OCI-LY7 (cell line): Measurements from ENCODE around the gene BACH2. TPM values are rescaled to one million over a fixed set of nuclear protein-coding genes. Genes with fewer than 3 reads are reported as not detected.

Experiments used
- BruUV-seq: library from RNA; stranded (reverse); fragments of 400-500 nt; replicated peaks from 2 replicates; lab custom pipeline; 2021; lab: Mats Ljungman, UMichigan
- CTCF ChIA-PET: fragments of 300-600 bp; sonication (Branson Sonifier 250); formaldehyde crosslinking; loops from one replicate; lab custom pipeline; 2022; ENCODE audit warnings: antibody characterized with exemption; ENCODE audit not compliant: unreplicated experiment; lab: Charles Lee
- POLR2A ChIA-PET: fragments of 300-600 bp; sonication (Branson Sonifier 250); formaldehyde crosslinking; loops from one replicate; lab custom pipeline; 2022; ENCODE audit warnings: antibody characterized with exemption; lab: Charles Lee
- DNase-seq: peaks from one replicate; pipeline ENCODE4 v3.0.0-alpha.2; 2015; ENCODE audit warnings: low spot score
- H2AFZ ChIP-seq: fragments of 200-600 bp; sonication (generic), shearing (Covaris generic); 2 replicates; pipeline ENCODE4 v1.6.1; 2014; ENCODE audit warnings: mild to moderate bottlenecking, antibody characterized with exemption, low read length, moderate library complexity
- H3K27ac ChIP-seq: fragments of 200-600 bp; sonication (generic); 2 replicates; pipeline ENCODE4 v1.5.1; 2014; ENCODE audit warnings: mixed run types, low read depth, mild to moderate bottlenecking, moderate library complexity, low read length, inconsistent platforms; ENCODE audit not compliant: poor library complexity, severe bottlenecking
- H3K36me3 ChIP-seq: fragments of 200-600 bp; sonication (generic); 2 replicates; pipeline ENCODE4 v1.6.1; 2014; ENCODE audit warnings: mild to moderate bottlenecking, antibody characterized with exemption, low read length, moderate library complexity, mixed read lengths; ENCODE audit not compliant: insufficient read depth
- H3K4me1 ChIP-seq: fragments of 200-600 bp; sonication (generic); 2 replicates; pipeline ENCODE4 v1.5.1; 2014; ENCODE audit warnings: mild to moderate bottlenecking, low read length; ENCODE audit not compliant: insufficient read depth, poor library complexity, severe bottlenecking
- H3K4me2 ChIP-seq: fragments of 200-600 bp; sonication (generic); 2 replicates; pipeline ENCODE4 v1.6.1; 2014; ENCODE audit warnings: mild to moderate bottlenecking, low read length
- H3K4me3 ChIP-seq: fragments of 200-600 bp; sonication (generic); 2 replicates; pipeline ENCODE4 v1.5.1; 2014; ENCODE audit warnings: mild to moderate bottlenecking, low read depth, low read length; ENCODE audit not compliant: poor library complexity, severe bottlenecking
- H3K79me2 ChIP-seq: fragments of 200-600 bp; sonication (generic); 2 replicates; pipeline ENCODE4 v1.6.1; 2016; ENCODE audit warnings: low read depth, mild to moderate bottlenecking, low read length, moderate library complexity, mixed read lengths; ENCODE audit not compliant: insufficient read depth
- H3K9me2 ChIP-seq: fragments of 200-600 bp; sonication (generic); 2 replicates; pipeline ENCODE4 v1.6.1; 2016; ENCODE audit warnings: mild to moderate bottlenecking, low read length, mixed read lengths; ENCODE audit not compliant: insufficient read depth
- H3K9me3 ChIP-seq: fragments of 200-600 bp; sonication (generic); 2 replicates; pipeline ENCODE4 v1.6.1; 2014; ENCODE audit warnings: mild to moderate bottlenecking, mixed run types, low read length, mixed read lengths
- H4K20me1 ChIP-seq: fragments of 200-600 bp; sonication (generic); 2 replicates; pipeline ENCODE4 v1.6.1; 2014; ENCODE audit warnings: mild to moderate bottlenecking, antibody characterized with exemption, low read length, moderate library complexity, mixed read lengths; ENCODE audit not compliant: insufficient read depth
- CTCF ChIP-seq: fragments of 200-600 bp; sonication (generic); conservative IDR thresholded peaks from 2 replicates; pipeline ENCODE4 v1.5.1; 2014; ENCODE audit warnings: mild to moderate bottlenecking, antibody characterized with exemption, low read length, moderate library complexity, mixed read lengths
- EZH2phosphoT487 ChIP-seq: fragments of 200-600 bp; sonication (generic); IDR thresholded peaks from 2 replicates; pipeline ENCODE4 v1.6.1; 2018; ENCODE audit warnings: low read depth, borderline replicate concordance, mild to moderate bottlenecking, mixed run types, antibody characterized with exemption, low read length, moderate library complexity, mixed read lengths
- intact Hi-C: fragments of 100-400 bp; cut with micrococcal nuclease; formaldehyde crosslinking; loops from one replicate; pipeline ENCODE4 v1.10.0; 2022; ENCODE audit not compliant: unreplicated experiment
- total RNA-seq, 2 experiments: library from RNA; depleted of rRNA in 1 of 2; stranded (reverse); fragments of >200 nt in 1 of 2; shearing (Covaris generic) in 1 of 2; gene quantifications; 2 replicates each; pipeline ENCODE4 v1.2.3, GENCODE V29; 2014 to 2022

The BACH2 gene
- total RNA-seq, 2 experiments from 2014 or later, result 92.0 to 163 TPM

GRCh38 chr6:90214966-90215365 is 81.7 kb downstream of the BACH2 start:
- Histone ChIP-seq H3K36me3 (peaks cover 67% of the 10 kb centered on the region), H3K4me3 (no peak overlapping the region), H2AFZ (no peak overlapping the region), H3K9me3 (no peaks in the 10 kb centered on the region), H3K4me2 (no peak overlapping the region), H4K20me1 (peaks cover 15% of the 10 kb centered on the region; the same call in 1 of the 2 replicates), H3K27ac (no peak overlapping the region), H3K4me1 (peaks cover 65% of the 10 kb centered on the region), H3K9me2 (no peaks in the 10 kb centered on the region), H3K79me2 (peaks cover 100% of the 10 kb centered on the region)
- ChIA-PET POLR2A (interaction anchor here (0.6 to 0.8 kb wide), 4 partner anchors 24 to 39 kb away, joined by 3 to 4 read pairs (median 3); no protein-coding TSS in a partner anchor), CTCF (interaction anchor here (1.5 kb wide), 1 partner anchor 13 kb away, joined by 4 read pairs; no protein-coding TSS in a partner anchor)
- no peak for DNase-seq
- BruUV-seq, result no TSS peak
- intact Hi-C loops, result loop anchor here (2.0 to 10.0 kb wide), 2 partner anchors 18 to 180 kb away; no protein-coding TSS in a partner anchor
- no peak for TF ChIP-seq CTCF
- TF ChIP-seq EZH2phosphoT487, result no peak

- Histone ChIP-seq H3K4me1 (peaks cover 60% of the 10 kb centered on the region), H3K4me2 (0 out of 2 replicates have a peak overlapping the region, but pooled peaks have one; percentile 12), H3K27ac (peak overlapping the region; percentile 3), H2AFZ (no peak overlapping the region), H3K9me2 (no peaks in the 10 kb centered on the region), H3K79me2 (peaks cover 100% of the 10 kb centered on the region), H3K9me3 (no peaks in the 10 kb centered on the region), H4K20me1 (peaks cover 15% of the 10 kb centered on the region; the same call in 1 of the 2 replicates), H3K4me3 (no peak overlapping the region), H3K36me3 (peaks cover 69% of the 10 kb centered on the region)
- no TSS peak for BruUV-seq
- intact Hi-C loops, result loop anchor here (2.0 to 10.0 kb wide), 2 partner anchors 18 to 180 kb away; no protein-coding TSS in a partner anchor
- CTCF ChIA-PET, result interaction anchor here (1.5 kb wide), 1 partner anchor 13 kb away, joined by 4 read pairs; no protein-coding TSS in a partner anchor
- no peak for TF ChIP-seq CTCF
- peak; percentile 41 for DNase-seq
- POLR2A ChIA-PET, result interaction anchor here (0.6 to 0.8 kb wide), 3 partner anchors 24 to 40 kb away, joined by 3 to 4 read pairs (median 3); no protein-coding TSS in a partner anchor
Observed at GRCh38 chr6:90214461-90214860, 82.2 kb downstream of the BACH2 start.

GRCh38 chr6:90212274-90212673 is 84.4 kb downstream of the BACH2 start:
- intact Hi-C loops, result loop anchor here (10.0 kb wide), 1 partner anchor 183 kb away; no protein-coding TSS in a partner anchor

More at GRCh38 chr6:90212274-90212673, 84.4 kb downstream of the BACH2 start:
- H3K27ac ChIP-seq, result no peak overlapping the region
- H2AFZ ChIP-seq, result no peak overlapping the region
- CTCF ChIA-PET, result no interaction called here
- no peaks in the 10 kb centered on the region for H3K9me2 ChIP-seq
- H3K4me2 ChIP-seq, result no peak overlapping the region
- H3K9me3 ChIP-seq, result no peaks in the 10 kb centered on the region
- H3K4me3 ChIP-seq, result no peak overlapping the region
- BruUV-seq, result no TSS peak
- no peak for DNase-seq
- POLR2A ChIA-PET, result interaction anchor here (1.2 kb wide), 1 partner anchor 9 kb away, joined by 3 read pairs; no protein-coding TSS in a partner anchor
- peaks cover 7% of the 10 kb centered on the region; the same call in 1 of the 2 replicates for H4K20me1 ChIP-seq
- peaks cover 91% of the 10 kb centered on the region for H3K79me2 ChIP-seq
- peaks cover 38% of the 10 kb centered on the region for H3K4me1 ChIP-seq
- H3K36me3 ChIP-seq, result peaks cover 60% of the 10 kb centered on the region
- TF ChIP-seq EZH2phosphoT487 (no peak), CTCF (peak; percentile 38)
